NCI-H1048 (cell line): ENCODE results near the gene BRD4.
"Not testable (repeated sequence)": the region's sequence is repeated elsewhere in the genome, so short reads cannot be mapped to it uniquely, and the experiment has no call there.

Experiments
- DNase-seq: peaks from one replicate; lab custom pipeline; 2025; lab: John Stamatoyannopoulos, UW

Gene BRD4

DNA sequence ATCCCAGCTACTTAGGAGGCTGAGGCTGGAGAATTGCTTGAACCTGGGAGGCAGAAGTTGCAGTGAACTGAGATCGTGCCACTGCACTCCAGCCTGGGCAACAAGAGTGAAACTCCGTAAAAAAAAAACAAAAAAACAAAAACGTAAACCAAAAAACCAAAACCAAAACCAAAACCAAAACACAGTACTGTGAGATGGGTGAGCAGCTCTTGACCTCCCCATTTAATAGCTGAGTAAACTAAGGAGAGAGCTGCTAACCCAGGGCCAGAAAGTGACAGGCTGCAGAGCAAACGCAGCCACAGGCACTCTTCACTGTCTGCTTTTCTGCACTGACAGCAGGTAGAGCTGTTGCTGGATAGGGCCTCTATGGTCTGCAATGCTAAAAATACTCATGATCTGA is 27.7 kb upstream of the BRD4 start:
- not testable (repeated sequence) for DNase-seq

DNA sequence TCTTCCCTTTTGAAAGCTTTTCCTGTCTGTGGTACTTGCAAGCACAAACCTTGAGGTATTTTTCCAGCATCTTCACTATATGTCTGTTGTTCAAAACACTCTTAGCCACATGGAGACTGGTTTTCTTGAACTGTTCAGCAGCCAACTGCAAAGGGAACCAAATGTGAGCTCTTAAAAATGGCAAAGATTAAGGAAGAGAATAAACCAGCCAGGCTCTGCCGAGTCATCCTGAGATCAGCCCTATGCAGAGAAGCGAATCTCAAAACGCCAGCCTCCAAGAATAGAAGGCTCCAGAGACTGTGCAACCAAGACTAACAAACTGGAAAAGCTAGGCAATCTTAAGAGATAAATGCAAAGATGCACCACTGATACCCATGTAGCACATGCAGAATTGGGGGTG is 26.6 kb upstream of the BRD4 start:
- no peak for DNase-seq

DNA sequence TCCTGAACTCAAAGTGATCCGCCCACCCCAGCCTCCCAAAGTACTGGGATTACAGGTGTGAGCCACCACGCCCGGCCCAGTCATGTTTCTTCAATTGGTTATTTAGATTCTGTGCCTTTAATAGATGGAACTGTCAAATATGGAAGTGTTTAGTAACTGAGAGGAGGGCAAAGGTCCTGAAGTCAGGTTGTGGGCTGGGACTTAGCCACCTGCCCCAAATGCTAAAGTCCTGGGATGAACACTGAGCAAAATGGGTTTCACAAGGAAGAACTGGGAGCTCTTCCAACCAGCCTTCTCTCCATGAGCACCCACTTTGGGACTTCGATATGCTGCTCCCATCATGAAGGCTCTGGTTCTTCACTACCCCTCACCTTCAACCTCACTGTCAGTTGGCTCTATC is 25.6 kb upstream of the BRD4 start:
- no peak for DNase-seq

DNA sequence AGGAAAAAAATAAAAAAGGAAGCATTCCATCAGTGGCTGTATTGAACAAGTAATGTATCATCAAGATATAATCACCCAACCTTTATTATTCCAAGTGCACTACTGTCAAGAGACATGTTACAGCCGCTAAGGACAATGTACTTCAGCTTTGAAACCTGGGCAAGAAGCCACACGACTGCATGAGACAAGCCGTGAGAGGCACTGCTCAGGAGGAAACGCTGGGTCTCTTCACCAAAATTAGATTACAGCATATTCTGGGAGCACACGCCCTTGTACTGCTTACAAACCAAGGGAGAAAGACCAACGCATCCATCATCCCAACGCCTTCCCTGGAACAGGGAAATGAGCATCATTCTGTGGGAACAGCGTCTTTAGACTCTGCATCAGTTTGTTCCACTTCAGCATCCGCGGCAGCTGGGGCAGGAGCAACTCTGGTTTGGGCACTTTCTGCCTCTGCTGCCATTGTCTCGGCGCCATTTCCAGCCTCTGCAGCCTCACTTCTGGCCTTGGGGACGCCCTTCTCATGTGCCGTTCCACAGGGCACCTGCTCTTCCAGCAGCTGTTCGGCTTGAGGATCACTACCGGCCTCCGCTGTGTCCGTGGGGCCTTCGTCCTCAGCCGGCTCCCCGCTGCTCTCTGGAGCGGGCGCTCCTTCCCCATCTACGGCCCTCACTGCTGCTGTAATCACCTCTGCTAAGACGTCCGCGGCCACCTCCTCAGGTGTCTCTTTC is 22.4 kb upstream of the BRD4 start:
- DNase-seq = no peak

DNA sequence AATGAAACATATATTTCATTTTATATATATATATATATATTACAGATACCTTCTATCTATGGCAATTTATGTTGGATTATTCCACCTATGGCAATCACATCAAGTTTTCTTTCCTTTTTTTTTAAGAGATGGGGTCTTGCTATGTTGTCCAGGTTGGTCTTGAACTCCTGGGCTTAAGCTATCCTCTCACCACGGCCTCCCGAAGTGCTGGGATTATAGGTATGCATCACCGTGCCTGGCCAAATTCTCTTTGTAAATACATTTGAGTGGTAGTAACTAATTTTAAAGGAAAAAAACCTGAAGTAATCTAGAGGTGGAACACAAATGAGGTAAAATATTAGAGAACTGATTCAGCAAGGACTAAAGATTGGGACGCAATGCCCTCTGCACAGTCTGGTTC is 21.6 kb upstream of the BRD4 start:
- DNase-seq = no peak

DNA sequence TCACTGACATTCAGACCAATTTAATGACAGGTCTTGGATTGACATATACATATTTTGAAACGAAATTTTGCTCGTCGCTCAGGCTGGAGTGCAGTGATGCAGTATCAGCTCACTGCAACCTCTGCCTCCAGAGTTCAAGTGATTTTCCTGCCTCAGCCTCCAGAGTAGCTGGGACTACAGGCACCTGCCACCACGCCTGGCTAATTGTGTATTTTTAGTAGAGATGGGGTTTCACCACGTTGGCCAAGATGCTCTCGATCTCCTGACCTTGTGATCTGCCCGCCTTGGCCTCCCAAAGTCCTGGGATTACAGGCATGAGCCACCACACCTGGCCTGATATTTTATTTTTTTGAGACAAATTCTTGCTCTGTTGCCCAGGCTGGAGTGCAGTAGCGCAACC is 20.2 kb upstream of the BRD4 start:
- DNase-seq = not testable (repeated sequence)

DNA sequence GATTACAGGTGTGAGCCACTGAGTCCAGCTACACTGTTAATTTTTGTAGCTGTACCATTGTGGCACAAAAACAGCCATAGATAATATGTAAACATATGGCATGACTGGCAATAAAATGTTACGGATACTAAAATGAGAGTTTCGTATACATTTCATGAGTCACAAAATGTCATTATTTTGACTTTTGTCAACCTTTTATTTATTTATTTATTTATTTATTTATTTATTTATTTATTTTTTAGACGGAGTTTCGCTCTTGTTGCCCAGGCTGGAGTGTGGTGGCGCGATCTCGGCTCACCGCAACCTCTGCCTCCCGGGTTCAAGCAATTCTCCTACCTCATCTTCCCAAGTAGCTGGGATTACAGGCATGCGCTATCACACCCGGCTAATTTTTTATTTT is 9.0 kb upstream of the BRD4 start:
- DNase-seq = not testable (repeated sequence)

DNA sequence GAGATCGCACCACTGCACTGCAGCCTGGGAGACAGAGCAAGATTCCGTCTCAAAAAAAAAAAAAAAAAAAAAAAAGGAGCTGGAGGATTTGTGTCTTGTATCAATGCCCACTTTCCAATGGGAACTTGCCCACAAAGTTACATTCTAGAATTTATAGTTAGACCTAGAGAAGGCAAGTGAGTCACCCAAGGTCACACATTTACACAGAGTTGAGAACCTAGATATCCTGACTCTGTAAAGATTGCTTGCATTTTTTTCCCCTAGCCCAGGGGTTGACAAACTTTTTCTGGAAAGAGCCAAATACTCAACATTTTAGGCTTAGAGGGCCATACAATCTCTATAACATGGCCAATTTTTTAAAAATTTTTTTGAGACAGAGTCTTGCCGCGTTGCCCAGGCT is 7.7 kb upstream of the BRD4 start:
- DNase-seq = no peak

DNA sequence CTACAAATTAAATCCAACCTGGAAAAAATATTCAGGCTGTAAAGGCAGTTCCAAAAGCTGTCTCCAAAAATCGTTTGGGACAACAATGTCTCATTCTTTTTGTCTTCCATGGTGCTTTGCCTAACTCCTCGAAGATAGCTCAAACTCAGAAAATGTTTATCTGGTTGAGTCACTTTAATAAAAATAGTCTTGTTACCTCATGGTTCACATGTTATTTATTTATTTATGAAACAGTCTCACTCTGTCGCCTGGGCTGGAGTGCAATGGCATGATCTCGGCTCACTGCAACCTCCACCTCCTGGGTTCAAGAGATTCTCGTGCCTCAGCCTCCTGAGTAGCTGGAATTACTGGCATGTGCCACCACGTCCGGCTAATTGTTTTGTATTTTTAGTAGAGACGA is 4.9 kb upstream of the BRD4 start:
- no peak for DNase-seq

DNA sequence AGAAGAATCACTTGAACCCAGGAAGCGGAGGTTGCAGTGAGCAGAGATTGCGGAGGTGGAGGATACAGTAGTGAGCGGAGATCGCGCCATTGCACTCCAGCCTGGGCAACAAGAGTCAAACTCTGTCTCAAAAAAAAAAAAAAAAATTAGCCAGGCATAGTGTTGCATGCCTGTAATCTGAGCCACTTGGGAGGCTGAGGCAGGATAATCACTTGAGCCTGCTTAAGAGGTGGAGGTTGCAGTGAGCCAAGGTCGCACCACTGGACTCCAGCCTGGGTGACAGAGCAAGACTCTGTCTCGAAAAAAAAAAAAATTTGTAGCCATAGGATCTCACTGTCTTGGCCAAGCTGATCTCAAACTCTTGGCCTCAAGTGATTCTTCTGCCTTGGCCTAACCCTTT is 3.7 kb upstream of the BRD4 start:
- DNase-seq = not testable (repeated sequence)

DNA sequence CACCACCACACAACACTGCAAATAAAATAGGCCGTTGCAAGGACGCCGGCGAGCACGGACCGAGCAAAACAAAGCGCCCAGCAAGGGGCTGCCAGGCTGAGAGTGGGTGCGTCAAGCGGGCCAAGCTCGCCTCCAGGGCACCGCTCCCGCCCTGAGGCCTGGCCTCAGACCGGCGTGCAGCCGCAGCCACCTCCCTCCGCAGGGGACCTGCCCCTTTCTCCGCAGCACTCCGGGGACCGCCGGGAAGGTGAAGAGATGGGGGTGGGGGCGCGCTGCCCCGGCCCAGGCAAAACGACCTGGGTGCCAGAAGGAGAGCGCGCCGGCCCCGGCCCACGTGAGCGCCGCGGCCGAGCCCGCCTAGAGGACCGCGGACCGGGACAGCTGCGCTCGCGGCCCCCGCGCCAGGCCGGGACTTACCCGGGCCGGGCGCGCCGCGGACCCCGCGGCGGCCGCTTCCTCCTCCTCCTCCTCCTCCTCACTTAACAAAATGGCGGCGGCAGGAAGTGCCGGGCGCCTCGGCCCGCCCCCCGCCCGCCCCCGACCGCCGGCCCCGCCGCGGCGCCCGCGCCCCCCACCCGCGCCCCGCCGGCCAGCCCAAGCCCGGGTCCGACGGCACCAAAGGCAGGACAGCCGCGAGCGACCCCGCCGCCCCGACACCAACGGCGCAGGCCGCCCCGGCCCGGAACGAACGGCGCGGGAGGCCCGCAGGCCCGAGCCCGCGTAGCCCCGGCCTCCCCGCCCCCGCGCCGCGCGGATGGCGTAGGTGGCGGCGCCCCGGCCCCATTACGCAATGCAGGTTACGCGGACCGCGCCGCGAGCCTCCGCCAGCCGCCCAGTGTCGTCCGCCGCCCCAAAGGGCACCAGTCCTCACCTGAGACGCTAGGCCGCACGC is 674 bp downstream of the BRD4 start:
- no peak for DNase-seq

DNA sequence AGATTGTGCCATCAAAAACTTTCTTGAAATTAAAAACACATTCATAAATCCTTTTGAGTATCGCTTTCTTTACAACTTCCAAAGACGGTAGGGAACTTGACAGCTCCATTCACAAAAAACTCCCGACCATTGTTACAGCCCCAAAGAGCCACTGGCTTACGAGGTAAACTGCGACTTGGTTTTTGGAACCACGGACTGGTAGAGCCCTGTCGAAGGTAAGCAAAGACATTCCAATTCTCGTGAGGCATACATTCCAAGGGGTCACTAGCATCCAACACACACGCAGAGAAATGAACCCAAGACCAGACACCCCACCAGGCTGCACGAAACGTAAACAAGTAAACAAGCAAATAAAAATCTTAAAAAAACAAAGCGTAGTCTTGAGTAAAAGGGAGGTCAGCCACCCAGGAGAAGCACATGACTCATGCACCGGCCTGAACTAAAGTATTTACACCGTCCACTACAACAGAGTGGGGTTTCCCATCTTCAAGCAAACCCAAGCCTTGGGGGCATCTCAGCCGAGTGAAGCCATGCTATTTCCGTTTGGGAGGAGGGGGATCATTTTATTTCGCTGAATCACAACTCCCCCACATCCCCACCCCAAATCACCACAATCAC is 1.4 kb downstream of the BRD4 start:
- no peak for DNase-seq

DNA sequence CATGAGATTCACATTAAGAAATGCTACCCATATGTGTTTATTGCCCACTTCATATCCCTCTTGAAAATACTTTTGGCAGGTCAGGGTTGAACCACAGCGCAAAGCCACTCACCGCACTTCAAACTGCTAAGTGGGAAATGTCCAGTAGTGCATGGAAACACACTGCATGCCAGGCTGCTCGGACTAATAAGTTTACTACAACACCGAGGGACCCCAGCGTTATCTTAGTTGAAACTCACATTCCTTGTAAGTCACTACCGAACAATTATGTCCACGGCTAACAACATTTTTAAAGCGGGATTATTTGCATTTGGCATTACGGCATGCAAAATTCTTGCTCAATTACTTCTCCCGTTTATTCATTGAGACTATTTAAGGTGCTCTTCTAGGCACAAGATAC is 4.0 kb downstream of the BRD4 start:
- DNase-seq = no peak

DNA sequence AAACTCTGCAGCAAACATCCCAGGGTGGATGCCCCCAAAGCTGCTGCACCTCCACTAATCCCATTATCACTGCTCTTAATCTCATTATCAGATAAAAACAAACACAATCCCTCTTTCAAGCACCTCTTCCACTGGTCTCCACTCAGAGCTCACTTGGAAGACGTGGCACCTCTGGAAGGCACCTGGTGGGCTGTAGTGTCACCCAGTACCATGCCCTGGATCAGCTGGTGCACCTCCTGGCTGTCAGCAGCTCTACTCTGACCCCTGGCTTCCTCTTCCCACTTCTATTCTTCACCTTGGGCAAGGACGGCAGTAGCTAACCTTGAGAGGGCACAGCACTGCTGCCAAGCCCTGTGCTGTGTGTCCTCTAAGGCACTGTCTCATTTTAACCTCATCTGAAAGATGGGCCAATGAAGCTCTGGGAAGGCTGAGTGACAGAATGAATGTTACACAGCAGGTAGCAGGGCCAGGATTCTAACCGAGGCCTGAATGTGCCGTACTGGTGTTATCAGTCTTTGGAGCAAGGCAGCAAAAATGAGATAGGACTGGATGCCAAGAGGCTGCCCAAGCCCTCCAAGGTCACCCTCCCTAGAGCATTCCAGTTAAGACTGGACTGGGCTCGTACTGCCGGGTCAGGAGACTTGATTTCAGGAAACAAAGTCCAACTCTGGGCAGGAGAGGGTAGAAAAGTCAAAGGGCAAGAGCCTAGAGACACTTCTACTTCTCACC is 7.4 kb downstream of the BRD4 start:
- DNase-seq = no peak

DNA sequence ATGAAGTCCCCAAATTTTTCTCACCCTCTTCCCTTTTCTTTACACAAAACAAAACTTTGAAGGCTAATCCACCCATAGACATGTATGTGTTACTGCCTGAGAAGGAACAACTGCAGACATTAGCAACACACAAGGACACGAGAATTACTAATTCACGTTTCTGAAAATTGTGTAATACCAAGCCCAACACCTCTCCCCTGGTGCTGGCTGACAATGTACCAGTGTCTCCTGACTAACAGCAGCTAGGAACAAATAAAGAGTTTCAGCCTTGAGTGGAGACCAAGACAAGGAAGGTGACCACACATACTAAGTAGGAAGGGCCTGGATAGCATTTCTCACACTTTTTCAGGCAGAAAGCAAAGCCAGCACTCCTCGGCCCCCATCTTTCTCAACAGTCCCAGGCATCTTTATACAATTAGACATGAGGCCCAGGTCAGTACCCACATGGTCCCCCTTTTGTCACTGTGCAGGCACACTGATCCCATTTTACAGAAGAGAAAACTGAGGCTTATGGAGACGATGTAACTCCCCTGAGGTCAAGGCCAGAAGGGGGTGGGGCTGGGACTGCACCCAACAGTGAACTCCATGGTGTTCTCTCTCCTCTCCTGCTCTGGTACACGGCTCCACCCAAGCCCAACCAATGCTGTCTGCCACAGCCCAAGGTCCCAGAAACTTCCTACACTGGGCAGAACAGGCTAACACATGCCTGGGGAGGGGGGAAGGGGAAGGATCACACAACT is 8.7 kb downstream of the BRD4 start:
- DNase-seq = no peak

DNA sequence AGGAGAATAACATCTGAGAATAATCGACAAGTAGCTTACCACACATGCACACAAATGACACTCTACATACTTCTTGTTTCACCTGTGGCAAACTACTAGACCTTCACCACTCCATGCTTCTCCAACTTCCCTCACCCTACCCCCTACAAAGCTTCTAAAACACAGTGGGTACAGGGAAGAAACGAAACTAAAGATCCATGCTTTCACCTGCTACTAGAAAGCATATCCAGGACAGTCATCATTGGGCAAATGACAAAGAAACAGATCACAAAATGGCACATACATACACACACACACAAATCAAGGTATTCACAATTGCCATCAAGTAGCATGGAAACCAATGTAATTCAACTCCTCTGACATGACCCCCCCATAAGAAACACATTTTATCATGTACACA is 10.6 kb downstream of the BRD4 start:
- no peak for DNase-seq

DNA sequence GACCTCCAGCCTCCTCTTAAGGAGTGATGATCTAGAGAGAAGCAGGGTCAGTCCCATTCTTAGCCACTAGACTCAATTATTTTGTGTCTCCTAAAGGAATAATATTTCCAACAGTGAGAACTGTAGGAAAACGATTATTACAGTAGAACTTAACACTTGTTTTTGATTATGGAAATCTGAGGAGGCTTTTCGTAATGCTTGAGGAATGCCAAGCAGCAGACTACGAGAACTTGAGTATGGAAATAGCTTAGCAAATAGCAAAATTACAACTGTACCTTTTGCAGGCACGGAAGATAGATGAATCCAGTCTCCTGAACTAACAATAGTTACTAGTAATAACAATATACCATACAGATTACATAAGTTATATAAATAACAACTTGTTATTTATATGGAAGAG is 12.2 kb downstream of the BRD4 start:
- DNase-seq = no peak

DNA sequence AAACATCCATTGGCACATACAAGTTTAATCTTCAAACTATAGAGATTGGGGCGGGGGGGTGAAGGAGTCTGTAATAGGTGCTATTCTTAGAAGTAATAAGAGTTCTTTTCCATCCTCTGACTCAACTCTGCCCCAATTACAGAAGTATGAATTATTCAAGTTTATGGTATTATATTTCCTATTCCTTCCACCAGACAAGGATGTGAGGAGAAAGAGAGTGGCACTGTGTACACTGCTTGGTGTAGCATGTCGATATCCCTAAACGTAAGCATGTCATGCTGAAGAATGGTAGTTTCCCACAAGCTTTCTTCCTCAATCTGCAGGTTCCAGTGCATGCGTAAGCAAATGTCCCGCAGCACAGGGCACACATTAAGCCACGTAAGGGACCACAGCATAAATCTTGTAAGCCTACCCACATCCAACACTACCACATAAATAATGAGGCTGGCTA is 14.1 kb downstream of the BRD4 start:
- DNase-seq = no peak

DNA sequence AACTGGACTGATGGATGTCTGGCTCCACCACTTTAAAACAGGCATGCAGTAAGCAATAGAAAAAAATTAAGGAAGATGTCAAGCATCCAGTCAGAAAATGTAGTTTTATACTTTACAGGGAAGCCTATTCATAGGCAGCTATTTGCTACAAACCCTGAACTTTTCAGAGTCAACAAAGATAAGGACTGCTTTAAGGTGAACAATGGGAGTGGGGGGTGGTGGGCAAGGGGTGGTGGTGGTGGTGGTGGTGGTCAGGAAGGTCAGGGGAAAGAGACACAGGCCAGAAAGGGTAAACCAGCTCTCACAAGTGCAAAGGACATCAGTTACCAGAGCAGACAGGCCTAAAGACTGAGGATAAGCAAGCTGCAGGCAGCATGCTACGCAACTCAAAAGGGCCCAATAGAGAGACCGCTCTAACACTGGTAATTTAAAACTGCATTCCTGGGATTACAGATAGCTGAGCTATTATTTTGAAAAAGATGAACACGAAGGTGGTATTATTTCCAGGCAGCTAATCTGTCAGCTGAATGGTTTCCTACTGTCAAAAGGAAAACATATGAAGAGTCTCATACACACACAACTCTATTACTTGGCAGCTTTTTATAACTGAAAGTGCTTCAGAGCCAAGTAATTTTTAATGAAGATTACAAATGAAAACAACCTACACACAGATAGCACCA is 14.8 kb downstream of the BRD4 start:
- DNase-seq = no peak

DNA sequence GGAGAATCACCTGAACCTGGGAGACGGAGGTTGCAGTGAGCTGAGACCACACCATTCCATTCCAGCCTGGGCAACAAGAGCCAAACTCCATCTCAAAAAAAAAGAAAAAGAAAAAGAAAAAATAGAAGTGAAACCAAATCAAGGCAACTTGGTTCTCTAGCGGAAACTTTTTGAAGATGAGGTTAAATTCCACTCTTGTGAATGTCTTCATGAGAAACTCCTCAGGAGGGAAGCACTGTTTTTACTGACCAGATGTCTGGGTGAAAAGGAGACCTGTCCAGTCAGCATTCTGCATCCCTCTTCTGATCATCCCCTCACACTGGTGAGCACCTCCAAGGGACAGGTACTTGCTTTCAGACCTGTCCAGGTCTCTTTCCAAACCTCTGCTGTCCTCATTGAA is 15.8 kb downstream of the BRD4 start:
- no peak for DNase-seq

DNA sequence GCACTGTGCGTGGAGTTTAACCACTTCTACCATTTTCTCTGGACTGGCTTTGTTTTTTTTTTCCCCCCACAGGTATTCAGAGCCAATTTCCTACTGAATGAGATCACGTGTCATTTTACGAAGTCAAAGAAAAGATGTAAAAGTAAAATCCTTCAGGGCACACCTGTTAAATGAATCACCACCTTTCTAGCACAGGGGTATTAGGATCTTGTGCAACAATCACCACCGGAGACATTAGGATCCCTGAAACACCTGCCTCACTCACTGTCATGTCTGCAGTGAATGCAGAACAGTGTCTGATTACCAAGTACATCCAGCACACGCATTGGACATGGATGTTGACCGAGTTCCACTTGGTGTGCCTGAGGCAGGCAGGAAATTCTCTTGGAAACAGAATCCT is 17.2 kb downstream of the BRD4 start:
- DNase-seq = no peak
